ENCODE results near the gene GPR132.

GPR132 gene

DNA sequence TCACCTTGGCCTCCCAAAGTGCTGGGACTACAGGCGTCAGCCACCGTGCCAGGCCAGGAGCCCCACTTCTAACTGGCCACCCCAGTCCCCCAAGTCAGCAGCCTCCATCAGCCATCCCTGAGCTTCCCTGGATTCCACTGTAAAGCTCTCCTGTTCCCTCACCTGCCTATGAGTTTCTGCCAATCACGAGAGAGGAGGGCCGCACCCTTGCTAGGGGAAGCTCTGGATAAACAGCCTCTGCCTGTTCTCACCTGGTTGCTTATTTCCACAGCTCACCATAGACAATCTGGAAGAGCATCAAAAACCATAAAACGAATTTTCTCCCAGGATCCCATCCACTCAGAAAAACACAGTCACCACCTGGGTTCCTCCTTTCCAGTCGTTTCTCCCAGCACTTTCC is 49.3 kb downstream of the GPR132 start:
- DNase-seq, result no peak

DNA sequence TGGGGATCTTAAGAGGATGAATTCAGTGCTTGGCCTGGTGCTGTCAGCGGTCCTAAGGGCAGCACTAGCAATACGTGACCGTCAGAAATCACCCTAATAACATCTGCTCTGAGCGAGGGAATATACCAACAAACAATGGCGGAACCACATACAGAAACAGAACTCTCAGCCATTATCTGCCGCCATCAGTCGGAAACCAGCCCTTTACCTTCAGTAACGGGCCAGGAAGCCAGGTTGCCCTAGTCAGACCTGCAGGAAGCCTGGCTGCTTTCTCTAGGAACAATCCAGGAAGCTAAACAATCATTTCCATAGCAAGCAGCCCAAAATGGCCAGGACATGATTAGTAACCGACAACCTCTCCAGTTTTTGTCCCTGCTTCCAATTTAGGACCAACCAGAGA is 50.0 kb downstream of the GPR132 start:
- no peak for DNase-seq

DNA sequence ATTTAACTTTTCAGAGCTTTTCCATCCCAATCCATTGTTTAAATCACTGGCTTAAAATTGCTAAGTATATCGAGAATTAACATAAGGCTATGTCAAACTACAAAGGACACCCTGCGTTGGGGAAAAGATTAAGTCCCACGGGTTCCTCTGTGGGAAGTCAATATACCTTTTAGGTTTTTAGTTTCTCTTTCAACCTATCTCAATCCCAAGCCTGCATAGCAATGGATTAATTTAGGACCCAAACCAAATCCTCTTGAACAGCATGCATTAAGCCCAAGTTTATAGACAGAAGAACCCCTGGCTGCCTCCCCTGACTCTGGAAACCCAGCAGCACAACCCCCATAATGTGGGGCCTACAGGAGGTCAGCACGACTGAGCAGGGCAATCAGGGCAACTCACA is 50.6 kb downstream of the GPR132 start:
- no peak for DNase-seq

DNA sequence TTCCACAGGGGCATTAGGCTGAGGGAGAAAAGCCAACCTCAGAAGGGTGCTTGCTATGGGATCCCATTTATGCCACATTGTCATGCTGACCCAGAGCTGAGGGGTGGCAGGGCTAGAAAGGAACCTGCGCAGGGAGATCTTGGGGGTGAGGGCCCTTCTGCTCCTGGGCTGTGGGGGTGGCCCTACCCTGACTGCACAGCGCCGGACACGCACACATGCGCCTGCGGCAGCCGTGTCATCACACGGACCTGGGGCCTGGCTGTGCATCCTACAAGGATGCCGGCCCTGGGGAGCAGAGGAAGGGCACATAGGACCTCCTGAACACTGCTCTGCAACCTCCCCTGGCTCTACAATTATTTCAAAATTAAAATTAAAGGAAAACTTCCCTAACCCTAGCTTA is 51.2 kb downstream of the GPR132 start:
- DNase-seq, result no peak

DNA sequence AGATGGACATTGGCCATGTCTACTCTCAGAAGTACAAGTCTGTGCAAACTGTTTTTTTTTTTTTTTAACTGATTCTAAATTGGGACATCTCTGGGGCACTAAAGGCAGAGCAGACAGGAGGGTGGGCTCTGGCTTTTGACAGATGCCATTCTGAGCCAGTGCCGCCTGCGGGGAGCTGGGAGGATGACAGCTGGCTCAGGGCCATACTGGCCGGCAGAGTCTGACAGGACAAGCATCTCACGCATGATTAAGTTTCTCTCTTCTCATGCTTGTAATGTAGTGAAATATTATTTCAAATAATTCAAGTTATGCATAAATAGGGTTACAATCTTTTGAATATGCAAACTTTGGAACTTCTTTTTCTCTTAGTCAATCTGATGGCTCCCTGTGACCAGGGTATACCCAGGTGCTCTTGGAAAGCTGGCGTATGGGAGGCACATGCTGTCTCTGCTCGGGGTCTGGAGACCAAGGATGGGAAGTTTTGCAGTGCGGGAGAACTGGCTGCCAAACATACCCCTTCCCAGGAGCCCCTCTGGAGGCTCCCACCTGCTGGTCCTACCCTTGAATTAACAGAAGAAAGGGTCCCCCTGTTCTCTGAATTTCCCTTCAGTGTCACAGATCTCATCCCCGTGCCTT is 52.0 kb downstream of the GPR132 start:
- DNase-seq, result no peak

DNA sequence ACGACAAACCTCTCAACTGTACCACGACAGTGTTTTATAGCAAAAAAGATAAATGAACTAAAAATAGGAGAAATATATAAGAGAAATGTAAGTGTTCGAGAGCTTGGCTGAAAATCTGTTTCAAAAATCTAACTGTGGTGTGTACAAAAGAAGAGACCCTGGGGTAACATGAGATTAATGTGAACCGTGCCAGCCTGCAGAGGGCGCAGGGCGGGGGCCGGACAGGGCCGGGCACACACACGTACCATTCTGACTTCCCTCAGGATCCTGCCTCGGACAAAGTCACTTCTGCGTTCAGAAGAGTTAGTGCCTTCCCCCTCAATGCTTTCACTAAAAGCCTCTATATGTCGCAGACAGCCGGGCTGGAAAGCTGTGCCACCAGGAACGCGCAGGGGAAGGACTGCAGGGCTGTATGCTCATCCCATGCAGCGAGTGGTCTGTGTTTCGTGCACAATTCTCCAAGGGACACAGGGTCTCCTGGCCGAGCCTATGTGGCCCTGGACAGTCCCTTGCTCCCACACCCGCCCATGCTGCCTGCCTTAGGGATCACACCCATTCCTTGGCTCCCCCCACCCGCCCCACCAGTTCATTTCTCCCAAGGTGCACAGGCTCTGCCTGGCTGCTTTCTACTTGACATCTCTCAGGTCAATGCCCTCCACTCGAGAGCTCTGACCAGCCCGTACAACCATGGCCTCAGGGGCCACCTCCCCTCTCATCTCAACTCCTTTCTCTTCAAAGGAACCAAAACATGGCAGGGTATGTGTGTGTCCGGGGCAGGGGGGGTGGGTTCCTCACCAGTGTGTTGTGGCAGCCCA is 52.9 kb downstream of the GPR132 start:
- DNase-seq, result no peak

DNA sequence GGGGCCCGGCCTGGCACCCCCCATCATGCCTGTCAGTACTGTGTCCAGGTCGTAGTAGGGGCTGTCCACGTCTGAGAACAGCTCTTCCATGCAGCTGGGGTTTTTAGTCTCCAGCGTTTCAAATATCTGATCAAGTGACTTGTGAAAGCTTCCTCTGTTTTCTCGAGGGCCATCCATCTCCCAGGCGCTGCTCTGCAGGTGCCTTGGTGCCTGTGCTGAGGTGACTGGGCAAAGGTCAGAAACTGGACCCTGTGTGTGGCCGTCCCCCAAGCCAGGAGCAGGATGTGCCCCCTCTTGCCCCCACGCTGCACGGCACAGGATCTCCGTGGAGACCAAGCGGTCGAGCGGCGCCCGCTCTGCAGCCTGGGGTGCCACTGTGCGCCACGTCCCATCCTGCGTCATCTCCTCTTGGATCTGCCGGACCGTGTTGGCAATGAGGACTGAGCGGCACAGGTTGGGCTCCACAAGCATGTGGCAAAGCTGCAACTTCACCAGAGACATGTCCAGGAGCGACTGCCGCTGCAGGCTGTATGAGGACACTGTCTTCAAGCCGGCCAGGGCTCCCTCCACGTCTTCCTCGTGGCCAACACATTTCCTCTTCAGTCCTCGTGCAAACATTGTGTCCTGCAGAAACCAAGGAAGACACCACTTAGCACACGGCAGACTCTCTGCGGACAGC is 53.8 kb downstream of the GPR132 start:
- no peak for DNase-seq

DNA sequence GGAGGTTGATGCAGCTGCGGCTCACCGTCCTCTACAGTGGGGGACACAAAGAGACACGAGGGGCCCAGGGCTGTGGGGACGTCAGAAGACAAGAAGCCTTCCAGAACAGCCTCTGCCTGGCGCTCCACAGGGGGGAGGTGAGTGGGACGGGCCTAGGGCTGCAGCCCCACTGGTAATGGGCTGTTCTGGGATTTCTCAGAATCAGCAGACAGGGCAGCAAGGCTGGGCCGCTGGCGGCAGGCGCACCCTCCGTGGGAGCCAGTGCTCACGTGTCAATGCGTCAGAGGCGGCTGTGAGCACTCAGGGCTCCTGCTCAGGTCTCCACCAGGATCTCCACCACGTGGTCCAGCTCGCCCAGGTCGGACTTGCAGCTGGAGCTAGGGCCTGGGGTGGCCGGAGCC is 54.3 kb downstream of the GPR132 start:
- DNase-seq, result no peak

DNA sequence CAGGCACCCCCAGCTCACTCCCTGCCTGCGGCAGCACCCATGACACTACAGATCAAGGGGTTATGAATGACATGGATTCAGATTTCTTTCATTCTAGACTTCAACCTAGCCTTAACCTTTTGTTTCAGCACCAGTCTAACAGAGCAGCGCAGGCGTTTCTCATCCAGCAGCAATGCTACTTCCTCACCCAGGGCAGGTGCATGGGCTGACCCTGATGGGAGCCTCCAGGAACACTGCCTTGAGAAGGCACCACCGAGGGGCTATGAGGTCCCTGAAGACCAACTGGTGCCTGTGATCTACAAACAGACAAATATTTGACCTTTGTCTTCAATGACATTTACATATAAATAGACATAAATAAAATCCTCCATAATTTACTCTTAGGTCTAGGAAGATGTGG is 55.1 kb downstream of the GPR132 start:
- DNase-seq, result no peak

DNA sequence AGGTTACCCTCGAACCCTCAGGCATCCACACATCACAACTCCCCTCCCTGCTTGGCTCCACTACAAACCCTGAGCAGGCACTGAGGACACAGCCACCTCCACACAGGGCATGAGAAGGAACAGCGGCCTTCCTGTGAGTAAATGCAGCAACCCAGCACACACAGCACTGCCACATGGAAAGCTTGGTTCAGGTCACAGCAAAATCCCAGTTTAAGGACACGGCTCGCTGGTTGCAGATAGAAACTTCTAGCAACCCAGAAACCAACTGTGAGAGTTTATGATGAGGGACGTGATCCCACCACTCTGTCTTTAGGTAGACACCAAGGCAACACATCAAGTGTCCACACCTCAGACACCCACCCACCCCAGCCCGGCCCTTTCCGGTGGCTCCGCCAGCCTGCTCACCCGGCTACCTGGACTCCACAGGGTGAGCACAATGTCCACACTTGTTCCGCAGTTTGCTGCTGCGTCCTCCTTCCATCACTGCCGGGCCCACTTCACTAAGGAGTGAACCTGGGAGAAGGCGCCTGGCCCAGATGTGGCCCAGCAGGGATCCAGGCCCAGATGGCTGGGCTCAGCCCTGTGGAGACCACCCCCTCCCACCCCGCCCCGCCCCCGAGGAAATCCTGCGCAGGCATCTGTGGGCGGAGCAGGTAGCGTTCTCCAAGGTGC is 57.5 kb downstream of the GPR132 start:
- DNase-seq, result no peak

DNA sequence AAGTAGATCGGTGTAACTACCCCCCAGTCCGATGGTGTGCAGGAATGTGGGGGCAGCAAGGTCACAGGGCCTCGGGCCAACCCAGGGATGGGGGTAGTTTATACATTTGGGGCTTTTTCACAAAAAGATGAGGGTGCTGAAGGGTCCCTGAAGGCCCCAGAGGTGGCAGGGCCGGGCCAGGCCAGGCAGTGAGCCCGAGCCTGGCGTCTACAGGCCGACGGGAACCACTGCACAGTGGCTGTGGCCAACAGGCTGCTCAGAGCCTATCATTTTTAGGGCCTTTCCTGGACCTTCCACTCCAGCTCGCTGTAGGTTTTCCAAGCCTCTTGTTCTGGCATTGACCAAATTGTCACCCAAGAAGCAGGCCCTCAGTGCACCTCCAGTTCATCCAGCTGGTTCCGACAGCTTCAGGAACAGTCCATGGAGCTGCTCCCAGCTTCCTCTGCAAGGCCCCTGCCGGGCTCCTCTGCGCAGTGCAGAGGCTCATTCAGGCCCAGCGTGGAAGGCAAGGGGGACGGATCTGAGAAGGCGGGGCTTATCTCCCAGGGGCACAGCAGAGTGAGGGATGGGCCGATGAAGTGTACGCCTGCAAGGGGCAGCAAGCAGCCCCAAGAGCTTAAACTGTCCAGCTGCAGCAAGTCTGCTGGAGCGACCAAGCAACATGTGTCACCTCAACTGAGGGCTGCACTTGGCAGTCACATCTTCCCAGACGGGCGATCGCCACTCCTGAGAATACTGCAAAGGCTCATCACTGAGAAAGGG is 58.2 kb downstream of the GPR132 start:
- DNase-seq, result no peak

DNA sequence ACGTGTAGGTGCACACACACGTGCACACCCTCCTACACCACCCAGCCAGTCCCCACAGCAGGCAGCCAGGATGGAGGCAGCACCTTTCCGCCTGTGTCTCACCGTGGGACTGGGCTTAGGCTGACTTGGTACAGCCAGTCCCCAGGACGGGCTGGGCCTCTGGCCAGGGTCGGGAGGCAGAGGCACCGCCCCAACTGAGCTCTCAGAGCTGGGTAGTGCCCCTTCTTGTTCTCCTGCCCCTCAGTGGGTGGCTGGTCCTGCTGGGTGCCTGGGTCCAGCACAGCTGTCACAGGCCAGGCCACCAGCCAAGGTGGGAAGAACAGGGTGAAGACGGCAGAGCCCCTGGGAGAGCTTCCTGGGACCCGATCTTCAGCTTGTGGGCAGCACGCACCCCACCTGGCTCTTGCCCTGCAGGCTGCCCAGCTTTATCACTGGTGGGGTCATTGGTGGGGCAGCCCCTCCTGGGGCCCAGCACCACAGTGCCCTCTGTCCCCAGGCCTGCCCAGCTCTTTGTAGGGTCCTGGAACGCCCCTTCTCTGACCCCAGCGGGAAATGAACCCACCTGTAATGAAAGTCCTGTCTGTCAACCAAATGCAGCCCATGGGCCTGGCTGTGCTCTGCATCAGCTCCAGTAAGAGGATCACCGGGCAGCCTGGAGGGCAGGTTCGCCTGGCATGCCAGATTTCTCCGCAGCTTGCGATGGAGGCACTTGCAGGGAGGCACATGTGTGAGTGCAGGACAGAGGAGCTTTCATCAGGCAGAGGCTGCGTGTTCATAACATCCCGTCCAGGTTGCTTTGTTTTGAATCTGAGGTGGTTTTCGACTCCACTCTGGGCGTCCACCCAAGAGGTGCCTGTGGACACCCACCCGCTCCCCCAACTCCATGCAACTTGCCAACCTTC is 59.0 kb downstream of the GPR132 start:
- DNase-seq, result no peak

DNA sequence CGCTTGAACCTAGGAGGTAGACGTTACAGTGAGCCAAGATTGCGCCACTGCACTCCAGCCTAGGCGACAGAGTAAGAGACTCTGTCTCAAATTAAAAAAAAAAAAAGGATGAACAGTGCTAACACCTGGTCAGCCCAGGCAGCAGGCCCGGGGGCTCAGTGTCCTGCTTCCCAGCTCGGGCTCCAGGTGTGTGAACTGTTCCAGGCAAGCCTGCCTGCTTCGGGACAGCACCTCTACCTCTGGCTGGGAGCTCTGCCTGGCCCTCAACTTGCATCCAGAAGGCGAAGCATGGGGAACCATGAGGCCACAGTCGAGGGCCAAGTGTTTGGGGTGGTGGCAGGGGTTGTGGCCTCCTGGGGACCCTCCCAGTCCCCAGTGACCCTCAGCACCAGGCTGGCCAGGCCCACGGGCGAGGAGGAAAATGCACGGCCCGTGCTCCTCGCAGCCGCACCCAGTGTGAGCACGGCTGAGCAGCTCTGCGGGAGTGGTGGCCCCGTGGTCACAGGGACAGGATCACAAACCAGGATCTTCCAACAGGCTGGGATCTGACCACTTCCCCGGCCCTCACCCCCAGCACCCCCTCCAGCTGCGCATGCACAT is 59.8 kb downstream of the GPR132 start:
- no peak for DNase-seq

Measured in NCI-H1417 treated with DMSO at 0.1 percent for 48 hours (cell line).